Spleen (tissue), 11 donors: Measurements from ENCODE around the gene FAAP20. TPM values are rescaled to one million over a fixed set of nuclear protein-coding genes. Genes with fewer than 3 reads are reported as not detected.

Source experiments
- DNase-seq: peaks from one replicate; pipeline ENCODE4 v3.0.0-alpha.2; 2020
- H3K27ac ChIP-seq, 8 donors: fragments of 200-600 bp; sonication (generic) in 7 of 8; 1 replicate in 4 of 8; 2 replicates in 4 of 8; pipeline versions ENCODE4 v1.5.0 to v1.8.0; 2016 to 2021; ENCODE audit warnings: inconsistent platforms in 4 of 8, mild to moderate bottlenecking in 4 of 8, moderate library complexity in 1 of 8
- H3K27me3 ChIP-seq, 7 donors: fragments of 200-600 bp; sonication (generic) in 6 of 7; replicated peaks in 1 of 7; 1 replicate in 4 of 7; 2 replicates in 3 of 7; pipeline versions ENCODE4 v1.5.0 to v1.8.0; 2016 to 2021; ENCODE audit warnings: inconsistent platforms in 3 of 7, mild to moderate bottlenecking in 1 of 7
- H3K36me3 ChIP-seq, 6 donors: fragments of 200-600 bp; sonication (generic) in 5 of 6; 1 replicate in 4 of 6; 2 replicates in 2 of 6; pipeline versions ENCODE4 v1.5.0 to v1.8.0; 2016 to 2021; ENCODE audit warnings: inconsistent platforms in 2 of 6
- H3K4me1 ChIP-seq, 6 donors: fragments of 200-600 bp; sonication (generic) in 5 of 6; 1 replicate in 3 of 6; 2 replicates in 3 of 6; pipeline versions ENCODE4 v1.5.0 to v1.8.0; 2016 to 2021; ENCODE audit warnings: inconsistent platforms in 3 of 6
- H3K4me3 ChIP-seq, 8 donors: fragments of 200-600 bp; sonication (generic) in 7 of 8; 1 replicate in 4 of 8; 2 replicates in 4 of 8; pipeline versions ENCODE4 v1.5.0 to v1.8.0; 2016 to 2021; ENCODE audit warnings: inconsistent platforms in 4 of 8, mild to moderate bottlenecking in 4 of 8, moderate library complexity in 2 of 8
- H3K9me3 ChIP-seq, 8 donors: fragments of 200-600 bp; sonication (generic) in 7 of 8; 1 replicate in 4 of 8; 2 replicates in 4 of 8; pipeline versions ENCODE4 v1.5.0 to v1.8.0; 2016 to 2021; ENCODE audit warnings: inconsistent platforms in 4 of 8
- CTCF ChIP-seq, 11 experiments: fragments of 200-600 bp in 7 of 11; fragments of 450-650 bp in 4 of 11; sonication (generic) in 4 of 11; IDR thresholded peaks in 8 of 11; conservative IDR thresholded peaks in 3 of 11; 1 replicate in 7 of 11; 2 replicates in 4 of 11; pipeline versions ENCODE4 v1.4.0 to v1.8.0; 2016 to 2021; ENCODE audit warnings: antibody characterized with exemption in 11 of 11, inconsistent platforms in 4 of 11, mild to moderate bottlenecking in 1 of 11
- POLR2A ChIP-seq, 3 donors: fragments of 450-650 bp; IDR thresholded peaks; one replicate each; pipeline ENCODE4 v1.5.1; 2017; ENCODE audit warnings: antibody characterized with exemption in 3 of 3, mild to moderate bottlenecking in 1 of 3
- POLR2AphosphoS5 ChIP-seq, 3 donors: sonication (generic); formaldehyde crosslinking; IDR thresholded peaks; one replicate each; pipeline ENCODE4 v1.5.1; 2017; ENCODE audit warnings: antibody characterized with exemption in 3 of 3
- WGBS, 5 donors: extraction: QIAGEN DNeasy Blood & Tissue Kit in 3 of 5; methylation state at CpG; one replicate each; pipeline versions ENCODE4 v1.1.5 to v1.1.7; 2013 to 2018; 5-methylcytosine and 5-hydroxymethylcytosine counted together
- intact Hi-C: fragments of 100-400 bp; cut with DNase I; formaldehyde crosslinking; loops from one replicate; pipeline ENCODE4 v1.15.0; 2023; ENCODE audit warnings: low total_unique reads
- polyA plus RNA-seq, 3 donors: library from polyadenylated mRNA; stranded (reverse); fragments of 200-250 nt; gene quantifications; one replicate each; pipeline ENCODE4 v1.2.1, GENCODE V29; 2013
- total RNA-seq, 7 donors: library from RNA; depleted of rRNA in 3 of 7; stranded (reverse); fragments of >200 nt in 3 of 7; fragmentation: NEBNext Ultra II Directional in 4 of 7; extraction: Animal tissue kit (Norgen Biotek cat#: 25700) in 4 of 7; gene quantifications; one replicate each; pipeline versions ENCODE4 v1.1.0 to v1.2.1, GENCODE V29; 2016 to 2021
- donor health status: healthy with polysubstance abuse.
- donor health status: DM: no; HTN: no; CAD: no; lungs with moderate emphysema.
- donor health status: DM: no; HTN: no; CAD: no.
- donor health status: Bipolar disorder and iron deficiency.
- donor health status: healthy.
- donor health status: DM: no; HTN: no; CAD: no.
- donor health status: DM: yes; HTN: yes; CAD: no.

Gene FAAP20
- total and polyA plus RNA-seq, 10 donors: 20.6 to 113 (median 52.0) TPM

- Histone ChIP-seq H3K27ac (peak overlapping the region in 5 of 8 donors; percentile 7 to 88 (median 22)), H3K4me3 (no peak overlapping the region), H3K27me3 (no peaks in the 10 kb centered on the region), H3K9me3 (no peaks in the 10 kb centered on the region), H3K36me3 (peaks cover 0 to 15% (median 0%) of the 10 kb centered on the region in 6 donors), H3K4me1 (peaks cover 23 to 82% (median 62%) of the 10 kb centered on the region in 6 donors)
- TF ChIP-seq POLR2AphosphoS5 (IDR thresholded peaks at IDR 0.05) (no peak), CTCF (IDR thresholded peaks at IDR 0.05 in 8 of 11, conservative IDR thresholded peaks at IDR 0.05 in 3 of 11) (no peak), POLR2A (IDR thresholded peaks at IDR 0.05) (no peak)
- intact Hi-C loops: loop anchor here (5.0 kb wide), 2 partner anchors 115 to 350 kb away; no protein-coding TSS in a partner anchor
- peak; percentile 78 for DNase-seq
- WGBS, 5 donors: 90 to 94% (median 91%) methylated on average over 6 to 17 of the region's 17 CpGs
Observed at GRCh38 chr1:2196901-2197638, 2.5 kb upstream of the FAAP20 start.

GRCh38 chr1:2195785-2196184 is 1.2 kb upstream of the FAAP20 start:
- DNase-seq: peak; percentile 81
- Histone ChIP-seq H3K4me3 (no peak overlapping the region), H3K27me3 (no peaks in the 10 kb centered on the region), H3K9me3 (no peaks in the 10 kb centered on the region), H3K27ac (peak overlapping the region; percentile 86 to 97 (median 94)), H3K36me3 (peaks cover 0 to 19% (median 0%) of the 10 kb centered on the region in 6 donors), H3K4me1 (peaks cover 23 to 82% (median 58%) of the 10 kb centered on the region in 6 donors)
- WGBS, 5 donors: 75 to 82% (median 79%) methylated on average over 10 to 11 of the region's 11 CpGs
- no peak for TF ChIP-seq POLR2AphosphoS5 (IDR thresholded peaks at IDR 0.05)
- intact Hi-C loops: loop anchor here (2.0 to 5.0 kb wide), 3 partner anchors 117 to 352 kb away; no protein-coding TSS in a partner anchor

- intact Hi-C loops: loop anchor here (2.0 to 5.0 kb wide), 3 partner anchors 117 to 352 kb away; no protein-coding TSS in a partner anchor
- H3K4me1 ChIP-seq: peaks cover 25 to 82% (median 58%) of the 10 kb centered on the region in 6 donors
- peak; percentile 98 for DNase-seq
- H3K36me3 ChIP-seq: peaks cover 0 to 19% (median 0%) of the 10 kb centered on the region in 6 donors
- peak overlapping the region; percentile 86 to 97 (median 94) for H3K27ac ChIP-seq
- peak overlapping the region; percentile 54 to 92 (median 70) for H3K4me3 ChIP-seq
- 0 to 3% (median 1%) methylated on average over 11 to 35 of the region's 35 CpGs for WGBS, 5 donors
- H3K9me3 ChIP-seq: no peaks in the 10 kb centered on the region
- TF ChIP-seq CTCF (IDR thresholded peaks at IDR 0.05 in 8 of 11, conservative IDR thresholded peaks at IDR 0.05 in 3 of 11) (peak; percentile 91 to 98 (median 96)), POLR2AphosphoS5 (IDR thresholded peaks at IDR 0.05) (peak; percentile 68 to 81 (median 75)), POLR2A (IDR thresholded peaks at IDR 0.05) (no peak)
- no peaks in the 10 kb centered on the region for H3K27me3 ChIP-seq
Observed at GRCh38 chr1:2194898-2195673, 514 bp upstream of the FAAP20 start.

DNA sequence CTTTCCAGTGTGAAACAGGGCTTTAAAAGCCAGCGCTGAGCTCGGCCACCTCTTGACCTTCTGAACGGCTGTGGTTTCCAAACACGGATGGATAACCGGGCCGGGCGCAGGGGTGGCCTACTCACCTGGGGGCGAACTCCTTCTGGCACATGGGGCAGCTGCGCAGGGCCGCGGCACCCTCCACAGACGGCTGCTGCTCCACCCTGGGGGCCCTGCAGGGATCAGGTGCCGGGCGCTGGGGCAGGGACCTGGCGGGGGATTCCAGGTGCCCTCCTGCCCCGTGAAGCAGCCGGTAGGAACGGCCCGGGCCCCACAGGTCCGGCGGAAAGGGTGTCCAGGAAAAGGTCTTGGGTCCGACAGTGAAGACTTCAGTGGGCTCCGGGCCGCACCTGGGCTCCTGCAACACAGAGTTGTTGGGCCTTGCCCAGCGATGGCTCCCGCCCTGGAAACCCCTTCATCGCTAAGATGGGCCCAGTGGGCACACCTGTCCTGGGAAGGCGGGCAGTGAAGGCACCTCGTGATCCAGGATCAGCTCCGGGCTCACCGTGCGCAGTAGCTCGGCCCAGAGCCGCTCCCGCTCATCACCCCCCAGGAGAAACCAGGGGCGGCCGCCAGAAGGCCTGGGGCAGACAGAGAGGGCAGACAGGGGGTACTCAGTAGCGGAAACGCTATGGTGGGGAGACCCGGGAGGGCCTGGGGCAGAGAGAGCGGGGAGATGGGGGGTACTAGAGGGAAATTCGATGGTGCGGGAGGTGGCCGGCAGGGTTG is 874 bp downstream of the FAAP20 start:
- Histone ChIP-seq H3K9me3 (no peaks in the 10 kb centered on the region), H3K4me1 (peaks cover 20 to 81% (median 55%) of the 10 kb centered on the region in 6 donors), H3K4me3 (peak overlapping the region in 6 of 8 donors; percentile 8 to 92 (median 76)), H3K27me3 (no peaks in the 10 kb centered on the region), H3K27ac (peak overlapping the region in 6 of 8 donors; percentile 86 to 97 (median 95)), H3K36me3 (peaks cover 0 to 19% (median 0%) of the 10 kb centered on the region in 6 donors)
- intact Hi-C loops: loop anchor here (2.0 kb wide), 1 partner anchor 189 kb away; no protein-coding TSS in a partner anchor
- peak; percentile 87 for DNase-seq
- TF ChIP-seq POLR2A (IDR thresholded peaks at IDR 0.05) (no peak), CTCF (IDR thresholded peaks at IDR 0.05 in 8 of 11, conservative IDR thresholded peaks at IDR 0.05 in 3 of 11) (no peak), POLR2AphosphoS5 (IDR thresholded peaks at IDR 0.05) (no peak)
- 72 to 76% (median 73%) methylated on average over 40 to 44 of the region's 44 CpGs for WGBS, 5 donors
